NK-92 (cell line): ENCODE data around the gene TMA16.
"Not testable (repeated sequence)": the region's sequence is repeated elsewhere in the genome, so short reads cannot be mapped to it uniquely, and the experiment has no call there.

Experiments
- DNase-seq: peaks from one replicate; lab custom pipeline; 2025; ENCODE audit not compliant: unreplicated experiment; lab: John Stamatoyannopoulos, UW

TMA16 gene

DNA sequence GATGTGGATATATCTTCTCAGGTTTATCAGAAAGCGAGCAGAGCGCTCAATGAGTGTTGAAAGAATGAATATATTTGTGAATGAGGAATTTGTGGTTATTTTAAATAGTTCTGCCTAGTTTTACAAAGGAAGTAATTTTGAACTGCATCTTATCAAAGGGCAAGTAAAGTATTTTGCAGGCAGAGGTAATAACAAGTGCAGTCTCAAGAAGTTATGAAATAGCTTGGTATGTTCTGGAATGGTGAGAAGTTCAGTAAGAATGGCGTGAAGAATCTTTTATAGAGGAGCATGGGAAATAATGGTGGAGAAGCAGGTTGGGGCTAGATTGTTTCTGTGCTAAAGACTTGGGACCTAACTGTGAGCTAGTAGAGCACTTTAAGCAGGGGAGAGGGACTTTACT is 10.9 kb downstream of the TMA16 start:
- DNase-seq = no peak

DNA sequence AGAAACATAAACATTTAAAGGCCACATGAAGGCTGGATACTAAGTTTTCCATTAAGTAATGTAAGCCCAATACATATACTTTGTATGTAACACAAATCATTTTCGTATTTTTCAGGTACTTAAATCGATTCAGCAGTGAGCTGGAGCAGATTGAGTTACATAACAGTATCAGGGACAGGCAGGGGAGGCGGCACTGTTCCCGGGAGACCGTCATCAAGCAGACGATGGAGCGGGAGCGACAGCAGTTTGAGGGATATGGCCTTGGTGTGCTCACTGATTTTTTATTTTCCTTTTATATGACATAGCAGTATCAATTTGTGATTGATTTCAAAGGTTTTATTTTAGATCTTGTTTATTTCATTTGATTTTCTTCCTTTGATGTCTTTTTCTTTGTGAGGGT is 20.7 kb downstream of the TMA16 start:
- DNase-seq = no peak

DNA sequence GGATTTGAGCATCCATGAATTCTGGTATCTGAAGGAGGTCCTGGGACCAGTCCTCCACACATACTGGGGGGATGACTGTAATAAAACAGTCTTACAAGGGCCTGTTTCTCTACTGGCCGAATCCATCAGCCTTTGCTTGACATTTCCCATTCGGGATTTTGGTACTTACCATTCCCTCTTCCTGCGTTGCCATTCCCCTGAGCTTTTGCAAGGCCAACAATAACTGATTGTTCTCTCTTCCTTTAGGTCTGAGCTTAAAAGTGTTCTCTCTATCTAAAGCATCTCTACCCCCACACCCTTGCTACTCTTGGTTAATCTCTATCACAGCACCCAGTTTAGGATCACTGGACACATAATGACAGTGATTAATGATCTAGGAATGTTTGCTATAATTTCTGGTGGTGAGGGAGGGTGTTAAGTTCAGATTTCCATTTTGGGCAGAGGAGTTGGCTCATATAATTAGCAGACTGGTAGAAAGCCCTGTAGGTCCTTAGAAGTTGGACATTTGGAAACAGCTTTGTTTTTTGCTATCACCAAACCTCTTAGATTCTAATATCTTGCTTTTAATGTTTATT is 29.4 kb downstream of the TMA16 start:
- no peak for DNase-seq

DNA sequence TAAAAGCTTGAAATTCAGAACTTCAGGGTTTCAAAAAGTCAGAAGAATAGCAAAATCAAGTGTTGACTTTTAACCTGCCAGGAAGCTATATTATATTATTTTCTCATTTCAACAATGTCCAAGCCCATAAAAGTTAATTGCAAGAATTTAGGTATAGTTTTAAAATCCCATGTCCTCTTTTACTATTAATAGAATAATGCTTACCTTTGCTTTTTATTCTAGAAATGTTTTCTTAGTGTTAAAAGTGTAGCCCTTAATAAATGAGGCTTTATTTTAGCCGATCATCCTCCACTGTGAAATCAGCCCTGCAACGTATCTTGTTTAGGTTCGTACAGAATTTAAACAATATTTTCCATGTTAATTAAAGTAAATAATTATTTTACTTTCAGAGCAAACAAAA is 31.5 kb downstream of the TMA16 start:
- DNase-seq = no peak

DNA sequence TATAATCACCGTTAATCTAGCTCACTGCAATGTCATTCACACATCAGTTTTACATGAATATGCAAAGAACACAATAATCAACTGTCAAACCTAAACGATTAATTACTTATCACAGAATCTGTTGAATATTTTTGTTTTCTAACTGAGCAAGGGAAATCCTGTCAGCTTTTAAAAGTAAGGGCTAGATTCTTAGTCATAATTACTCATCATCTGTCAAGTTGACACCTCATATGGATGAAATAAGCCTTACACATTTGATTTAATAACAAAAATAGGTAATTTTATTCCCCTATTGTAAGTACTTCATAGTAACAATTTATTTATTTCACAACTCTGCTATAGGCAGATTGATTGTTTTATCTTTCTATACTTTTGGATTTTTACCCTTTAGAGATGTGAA is 32.7 kb downstream of the TMA16 start:
- DNase-seq = no peak

DNA sequence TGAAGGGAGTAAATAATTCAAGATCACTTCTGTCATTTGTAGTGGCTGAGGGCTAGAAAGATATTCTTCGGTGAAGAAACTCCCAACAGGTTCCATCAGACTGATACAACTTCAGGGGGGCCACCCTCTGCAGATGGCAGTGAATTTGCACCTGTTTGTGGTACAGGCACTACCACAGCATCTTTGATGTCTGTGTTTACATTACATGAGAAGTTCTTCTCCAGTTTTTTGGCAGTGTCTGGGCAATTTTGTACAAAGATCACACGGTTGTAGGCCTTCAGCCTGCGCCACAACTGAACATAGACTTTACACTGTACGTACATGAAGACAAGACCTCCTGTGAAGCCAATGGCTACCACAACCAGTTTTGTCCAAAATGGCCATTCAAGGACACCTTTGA is 34.2 kb downstream of the TMA16 start:
- DNase-seq = no peak

DNA sequence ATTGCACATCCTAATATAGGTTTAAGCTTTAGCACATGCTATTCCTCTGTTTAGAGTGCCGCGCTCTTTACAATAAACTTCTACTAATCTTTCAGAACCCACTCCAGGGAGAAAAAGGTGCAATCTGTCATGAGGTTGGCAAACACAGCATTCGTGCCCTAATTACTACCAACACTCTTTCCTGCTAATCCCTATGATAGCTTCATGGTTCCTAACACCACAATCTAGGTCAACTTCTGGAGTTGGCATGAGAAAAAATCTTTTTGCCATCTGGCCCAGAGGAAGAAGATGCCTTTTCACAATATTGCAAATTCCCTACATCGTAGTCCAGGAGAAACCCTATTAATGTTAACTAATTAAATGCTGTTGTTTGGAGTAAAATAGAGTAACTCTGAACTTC is 39.6 kb downstream of the TMA16 start:
- no peak for DNase-seq

DNA sequence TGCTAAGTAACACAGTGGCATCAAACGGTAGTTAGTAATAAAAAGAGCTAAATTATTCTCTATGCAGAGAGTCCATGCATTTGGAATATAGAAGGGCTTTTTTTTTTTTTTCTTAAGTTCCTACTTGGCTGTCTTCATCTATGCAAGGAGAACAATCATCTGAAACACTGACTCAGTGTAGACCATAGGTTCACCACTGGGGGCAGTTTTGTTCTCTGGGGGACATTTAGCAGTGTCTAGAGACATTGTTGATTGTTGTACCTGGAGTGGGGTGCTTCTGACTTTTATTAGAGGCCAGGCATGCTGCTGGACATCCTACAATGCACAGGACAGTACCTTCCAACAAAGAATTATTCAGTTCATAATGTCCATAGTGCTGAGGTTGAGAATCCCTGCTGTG is 41.2 kb downstream of the TMA16 start:
- no peak for DNase-seq

DNA sequence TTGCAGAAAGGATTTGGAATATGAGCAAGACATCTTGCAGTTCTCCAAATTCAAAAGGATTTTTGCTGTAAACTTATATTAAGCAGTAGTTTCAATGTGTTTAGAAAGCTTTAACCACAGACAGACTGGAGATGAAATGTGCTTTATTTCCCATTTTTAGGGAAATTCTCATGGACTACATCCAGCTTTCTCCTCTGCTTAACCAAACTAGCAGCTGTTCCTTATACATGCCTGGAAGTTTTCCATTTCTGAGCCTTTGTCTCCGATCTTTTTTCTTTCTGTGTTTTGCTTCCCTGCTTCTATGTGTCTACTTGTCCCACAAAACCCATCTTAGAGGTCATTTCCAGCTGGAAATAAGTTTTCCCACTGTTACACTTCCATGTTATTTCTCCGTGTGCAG is 41.6 kb downstream of the TMA16 start:
- no peak for DNase-seq

DNA sequence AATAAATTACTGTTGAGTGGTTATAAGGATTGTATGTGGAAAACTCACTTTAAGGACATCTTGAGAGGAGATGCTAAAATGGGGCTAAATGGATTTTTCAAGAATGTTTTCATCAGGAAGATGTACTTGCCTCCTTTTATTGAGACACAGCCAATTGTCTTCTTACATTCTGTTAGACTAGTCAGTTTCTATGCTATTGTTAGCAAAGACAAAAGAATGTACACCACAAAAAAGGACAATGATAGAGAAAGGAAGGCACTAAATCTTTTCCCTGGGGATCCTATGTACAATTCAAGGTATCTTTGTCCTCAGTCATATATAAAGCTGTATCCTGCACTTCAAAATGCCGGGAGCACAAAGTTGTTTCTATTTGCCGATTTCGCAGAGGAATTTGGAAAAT is 42.6 kb downstream of the TMA16 start:
- no peak for DNase-seq

DNA sequence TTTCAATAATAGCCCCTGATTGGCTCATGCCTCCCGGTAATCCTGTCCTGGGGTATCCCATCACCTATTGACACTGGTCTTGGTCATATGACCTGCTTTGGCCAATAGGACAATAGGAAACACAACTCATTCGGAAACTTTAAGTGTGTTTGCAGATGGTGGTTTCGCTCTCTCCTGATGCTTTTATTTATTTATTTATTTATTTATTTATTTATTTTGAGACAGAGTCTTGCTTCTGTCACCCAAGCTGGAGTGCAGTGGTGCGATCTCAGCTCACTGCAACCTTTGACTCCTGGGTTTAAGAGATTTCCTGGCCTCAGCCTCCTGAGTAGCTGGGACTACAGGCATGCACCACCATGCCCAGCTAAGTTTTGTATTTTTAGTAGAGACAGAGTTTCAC is 44.3 kb downstream of the TMA16 start:
- not testable (repeated sequence) for DNase-seq

DNA sequence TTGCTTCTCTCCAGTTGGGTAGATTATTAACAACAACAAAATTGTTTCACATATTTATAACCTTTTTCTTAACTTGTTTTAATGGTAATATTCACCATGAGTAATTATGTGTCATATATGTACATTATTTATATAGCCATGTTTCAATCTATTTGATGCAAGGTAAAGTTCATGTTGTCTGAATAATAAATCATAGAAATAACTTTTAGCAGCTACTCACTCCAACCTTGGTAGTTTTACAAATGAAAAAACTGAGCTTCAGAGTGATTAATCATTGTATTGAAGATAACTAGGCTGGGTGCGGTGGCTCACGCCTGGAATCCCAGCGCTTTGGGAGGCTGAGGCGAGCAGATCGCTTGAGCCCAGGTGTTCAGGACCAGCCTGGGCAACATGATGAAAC is 46.0 kb downstream of the TMA16 start:
- DNase-seq = no peak

DNA sequence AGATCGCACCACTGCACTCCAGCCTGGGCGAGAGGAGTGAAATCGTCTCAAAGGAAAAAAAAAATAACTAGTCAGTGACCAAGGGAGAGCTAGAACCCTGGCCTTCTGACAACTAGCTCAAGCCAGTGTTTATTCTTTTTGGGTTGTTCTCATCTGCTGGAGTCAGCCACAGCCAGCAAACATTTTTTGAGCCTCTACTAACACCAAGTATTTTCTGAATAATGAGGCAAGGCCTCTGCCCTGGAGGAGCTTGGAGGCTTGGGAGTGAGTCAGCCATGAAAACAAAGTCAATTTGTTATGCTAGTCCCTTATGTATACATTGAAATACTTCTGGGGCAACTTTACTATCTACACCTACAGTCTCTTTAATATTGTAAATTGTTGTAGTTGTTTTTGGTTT is 46.5 kb downstream of the TMA16 start:
- DNase-seq = no peak

DNA sequence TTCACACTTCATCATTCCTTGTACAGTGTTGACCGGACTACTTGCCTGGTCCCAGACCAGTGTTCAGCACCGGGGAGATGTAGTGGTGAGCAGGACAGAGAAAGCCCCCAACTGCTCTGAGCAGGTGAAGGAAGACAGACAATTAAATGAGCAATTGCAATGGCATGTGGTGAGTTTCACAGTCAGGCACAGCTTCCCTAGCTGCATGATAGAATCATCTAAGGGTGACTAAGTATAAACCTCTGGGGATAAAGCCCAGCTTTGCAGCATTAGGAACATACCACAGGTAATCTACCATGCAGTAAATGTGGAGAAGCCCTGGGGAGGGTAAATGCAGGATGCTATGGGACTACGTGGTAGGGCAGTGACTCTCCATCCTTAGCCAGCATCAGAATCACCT is 47.8 kb downstream of the TMA16 start:
- DNase-seq = no peak

DNA sequence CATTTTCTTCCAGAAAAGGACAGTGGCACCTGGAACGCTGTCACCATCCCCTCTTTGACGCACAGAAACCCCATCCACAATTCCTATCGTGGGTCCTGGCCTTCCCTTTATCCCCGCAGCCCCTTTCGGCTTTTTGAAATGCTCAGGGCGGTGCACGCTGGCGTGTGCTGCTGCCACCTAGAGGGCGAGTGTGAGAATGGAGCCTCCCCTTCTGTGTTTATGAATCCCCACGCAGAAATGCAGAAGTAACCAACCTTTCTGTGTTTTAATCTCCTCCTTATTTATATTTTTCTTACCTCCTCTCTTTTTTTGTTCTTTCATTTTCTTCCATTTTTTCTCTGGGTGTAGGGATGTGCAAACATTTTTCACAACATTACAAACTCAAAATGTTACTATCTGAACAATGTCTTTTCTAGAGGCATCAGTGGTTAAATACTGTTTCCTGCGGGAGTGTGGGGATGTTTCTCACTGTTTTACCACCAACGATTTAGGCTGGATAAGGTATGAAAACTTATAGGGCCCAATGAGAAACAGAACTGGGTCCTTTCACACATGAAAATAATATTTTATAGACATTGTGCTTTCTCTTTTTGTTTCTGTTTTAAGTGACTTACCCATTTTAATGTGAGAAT is 50.0 kb downstream of the TMA16 start:
- DNase-seq = no peak

DNA sequence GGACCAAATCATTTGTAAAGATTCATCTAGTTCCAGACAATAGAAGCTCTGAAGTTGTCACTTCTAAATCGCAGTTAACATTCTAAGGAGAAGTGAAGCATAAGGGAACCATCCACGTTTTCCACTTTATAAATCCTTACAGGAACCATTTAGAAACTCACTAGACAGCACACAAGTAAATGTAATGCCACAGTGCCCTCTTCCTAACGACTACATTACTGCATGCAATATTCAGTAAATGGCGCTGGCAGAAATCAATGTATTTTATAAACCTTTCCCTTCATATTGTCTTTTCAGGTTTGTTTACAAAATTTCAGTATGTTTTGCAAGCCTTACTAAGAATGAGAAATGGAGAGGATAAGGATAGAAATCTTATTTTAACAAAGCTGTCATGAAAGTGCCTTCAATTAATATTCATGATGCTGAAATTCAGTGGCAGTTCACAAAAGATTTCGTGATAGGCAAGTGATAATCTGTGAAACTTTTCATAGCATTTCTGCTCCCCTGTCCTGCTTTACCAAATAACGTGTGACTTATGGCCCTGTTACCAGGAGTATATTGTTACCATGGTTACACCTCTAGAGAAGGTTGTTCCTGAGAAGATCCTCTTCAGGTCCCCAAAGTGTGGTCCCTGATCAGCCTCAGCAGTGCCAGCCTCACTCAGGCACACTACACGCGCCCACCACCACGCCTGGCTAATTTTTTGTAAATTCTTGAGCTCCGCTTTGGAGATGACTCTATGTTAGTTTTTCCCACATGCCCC is 54.2 kb downstream of the TMA16 start:
- no peak for DNase-seq

DNA sequence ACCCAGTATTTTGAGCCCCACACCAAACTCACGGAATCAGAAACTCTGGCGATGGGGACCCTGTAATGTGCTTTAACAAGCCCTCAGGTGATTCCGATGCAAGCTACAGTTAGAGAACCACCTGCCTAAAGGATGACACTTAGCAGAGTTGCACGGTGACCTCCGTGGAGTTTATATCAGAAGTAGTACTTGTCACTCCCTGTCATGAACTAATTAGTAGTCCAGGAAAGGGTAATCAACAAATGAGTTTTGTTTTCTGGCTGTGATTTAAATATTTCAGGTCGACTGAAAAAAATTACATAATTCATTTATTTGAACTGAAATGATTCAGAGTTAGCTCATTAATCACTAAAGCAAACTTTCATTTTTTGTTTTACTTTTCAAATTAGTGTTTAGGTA is 56.4 kb downstream of the TMA16 start:
- DNase-seq = no peak

DNA sequence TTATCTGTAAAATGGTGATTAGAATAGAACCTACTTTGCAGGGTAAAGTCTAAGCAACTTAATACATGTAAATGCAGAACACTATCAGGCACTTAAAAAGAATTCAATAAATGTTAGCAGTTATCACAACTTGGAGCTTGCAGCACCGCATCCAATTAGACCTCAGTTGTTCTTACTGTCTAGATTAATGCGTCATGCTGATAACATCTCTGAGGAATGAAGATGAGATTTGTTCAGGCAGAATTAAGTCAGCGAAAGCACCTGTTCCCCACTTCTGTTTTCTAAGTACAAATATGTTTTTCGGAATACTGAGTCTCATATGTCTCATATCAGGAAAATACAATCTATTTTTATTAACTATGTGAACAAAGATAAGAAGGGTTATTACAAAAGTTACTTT is 58.7 kb downstream of the TMA16 start:
- no peak for DNase-seq

DNA sequence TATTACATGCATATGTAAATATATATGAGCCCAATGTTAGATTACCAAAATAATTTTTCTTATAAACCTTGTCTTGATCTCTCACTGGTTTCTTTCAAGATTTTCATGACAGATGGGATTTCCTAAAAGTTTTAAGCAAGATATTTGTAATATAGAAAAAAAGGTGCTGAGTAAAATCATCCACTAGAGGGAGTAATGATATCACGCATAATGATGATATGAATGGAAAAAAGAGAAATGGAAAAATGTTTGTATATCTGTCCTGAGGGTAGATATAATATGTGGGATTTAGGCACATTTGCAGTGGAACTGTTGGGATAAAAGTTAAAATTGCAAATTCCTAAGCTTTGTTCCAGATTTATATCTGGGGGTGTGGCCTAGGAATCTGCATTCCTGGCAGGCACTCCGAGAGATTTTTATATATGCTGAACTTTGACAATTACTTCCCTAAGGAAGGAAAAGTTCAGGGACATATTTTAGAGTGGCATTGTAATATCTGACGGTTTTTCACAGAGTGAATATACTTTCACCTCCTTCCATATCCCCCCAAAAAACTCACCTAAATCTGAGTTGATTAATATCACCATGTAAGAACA is 60.5 kb downstream of the TMA16 start:
- DNase-seq = no peak

DNA sequence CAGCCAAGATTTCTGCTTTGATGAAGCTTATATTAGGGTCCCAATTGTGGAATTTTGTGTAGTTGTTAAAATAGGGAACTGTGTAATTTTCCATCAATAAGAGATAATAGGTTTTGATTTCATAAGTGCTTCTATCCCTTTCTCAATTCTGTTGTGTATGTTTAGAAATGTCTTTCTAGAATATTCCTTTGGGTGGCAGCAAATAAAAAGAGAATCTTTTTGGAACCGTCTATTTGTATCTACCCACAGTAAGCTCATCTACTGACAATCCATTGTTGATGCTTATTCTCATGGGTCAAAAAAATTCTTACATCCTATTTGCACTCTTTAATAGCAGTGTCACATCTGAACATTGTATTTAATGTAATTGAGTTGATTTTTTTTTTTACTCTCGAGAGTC is 61.7 kb downstream of the TMA16 start:
- no peak for DNase-seq

DNA sequence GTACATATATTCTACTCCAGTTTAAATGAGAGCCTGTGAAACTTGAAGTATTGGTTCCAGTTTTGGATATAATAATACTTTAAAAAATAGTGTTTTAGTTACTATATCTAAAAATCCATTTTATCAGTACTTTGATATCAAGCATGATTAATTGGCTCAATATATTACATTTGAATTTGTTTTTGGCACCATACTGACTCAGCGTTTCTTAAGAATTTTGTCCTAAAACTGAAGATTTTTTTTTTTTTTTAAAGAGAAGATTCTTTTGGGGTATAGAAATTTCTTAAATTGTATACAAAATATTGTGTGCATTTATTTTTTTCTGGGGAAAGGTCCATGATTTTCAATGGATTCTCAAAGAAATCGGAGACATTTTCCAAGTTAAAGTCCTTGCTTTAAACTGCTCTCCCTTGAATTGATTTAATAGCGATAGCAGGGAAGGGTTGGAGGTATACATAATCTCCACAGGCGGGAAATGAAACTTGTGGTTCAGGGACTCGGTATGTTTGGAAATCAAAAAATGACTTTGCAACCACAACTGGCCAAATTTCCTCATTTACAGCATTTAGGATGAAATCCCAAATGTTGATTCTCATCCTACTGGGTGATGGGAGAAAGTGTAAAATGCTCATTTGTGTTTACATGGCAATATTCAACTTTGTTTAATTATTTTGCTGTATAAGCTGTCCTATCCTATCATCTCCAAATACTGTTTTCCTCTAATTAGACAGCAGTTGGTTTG is 62.3 kb downstream of the TMA16 start:
- DNase-seq = no peak
